H9 (cell line): ENCODE data around the gene CXXC5. TPM values are rescaled to one million over a fixed set of nuclear protein-coding genes. Genes with fewer than 3 reads are reported as not detected.

Experiments used
- DNase-seq: peaks from one replicate; pipeline ENCODE4 v3.0.0-alpha.2; 2017
- H2AFZ ChIP-seq: one replicate; pipeline ENCODE4 v1.6.1; 2013; ENCODE audit warnings: mild to moderate bottlenecking, low read length, control low read depth, moderate library complexity
- H2AK5ac ChIP-seq: 2 replicates; pipeline ENCODE4 v1.6.1; 2013; ENCODE audit warnings: low read length, control low read depth, mixed read lengths; ENCODE audit not compliant: insufficient read length
- H2BK120ac ChIP-seq: one replicate; pipeline ENCODE4 v1.6.1; 2013; ENCODE audit warnings: low read depth, mild to moderate bottlenecking, low read length, control low read depth, inconsistent platforms; ENCODE audit not compliant: poor library complexity, severe bottlenecking
- H2BK12ac ChIP-seq: 2 replicates; pipeline ENCODE4 v1.6.1; 2013; ENCODE audit warnings: low read length, control low read depth, mixed read lengths, low read depth; ENCODE audit not compliant: insufficient read length
- H2BK15ac ChIP-seq: 2 replicates; pipeline ENCODE4 v1.6.1; 2013; ENCODE audit warnings: low read depth, low read length, control low read depth
- H2BK20ac ChIP-seq: one replicate; pipeline ENCODE4 v1.6.1; 2013; ENCODE audit warnings: low read depth, mild to moderate bottlenecking, low read length, control low read depth, inconsistent platforms; ENCODE audit not compliant: poor library complexity, severe bottlenecking
- H2BK5ac ChIP-seq: 2 replicates; pipeline ENCODE4 v1.6.1; 2013; ENCODE audit warnings: low read length, control low read depth, mixed read lengths; ENCODE audit not compliant: insufficient read length
- H3K14ac ChIP-seq: 2 replicates; pipeline ENCODE4 v1.6.1; 2013; ENCODE audit warnings: low read length, control low read depth; ENCODE audit not compliant: insufficient read depth
- H3K18ac ChIP-seq: 2 replicates; pipeline ENCODE4 v1.6.1; 2013; ENCODE audit warnings: low read depth, mild to moderate bottlenecking, mixed read lengths, low read length, control low read depth; ENCODE audit not compliant: insufficient read length
- H3K23ac ChIP-seq: 2 replicates; pipeline ENCODE4 v1.6.1; 2013; ENCODE audit warnings: low read length, control low read depth, mixed read lengths, low read depth; ENCODE audit not compliant: insufficient read length
- H3K23me2 ChIP-seq: 2 replicates; pipeline ENCODE4 v1.6.1; 2013; ENCODE audit warnings: low read depth, mild to moderate bottlenecking, mixed read lengths, low read length, control low read depth; ENCODE audit not compliant: insufficient read length, poor library complexity, severe bottlenecking
- H3K27ac ChIP-seq: 2 replicates; pipeline ENCODE4 v1.5.1; 2013; ENCODE audit warnings: low read length, control low read depth, mixed read lengths, low read depth; ENCODE audit not compliant: insufficient read length
- H3K27me3 ChIP-seq: 2 replicates; pipeline ENCODE4 v1.6.1; 2013; ENCODE audit warnings: low read length, control low read depth, inconsistent platforms; ENCODE audit not compliant: insufficient read depth
- H3K4ac ChIP-seq: 2 replicates; pipeline ENCODE4 v1.6.1; 2013; ENCODE audit warnings: low read depth, mild to moderate bottlenecking, control low read depth, inconsistent platforms, low read length, moderate library complexity
- H3K4me1 ChIP-seq: 2 replicates; pipeline ENCODE4 v1.6.1; 2013; ENCODE audit warnings: low read length, control low read depth, inconsistent platforms; ENCODE audit not compliant: insufficient read depth
- H3K4me2 ChIP-seq: 2 replicates; pipeline ENCODE4 v1.6.1; 2013; ENCODE audit warnings: low read length, control low read depth, mixed read lengths; ENCODE audit not compliant: insufficient read length, insufficient read depth
- H3K56ac ChIP-seq: 2 replicates; pipeline ENCODE4 v1.6.1; 2013; ENCODE audit warnings: low read depth, mild to moderate bottlenecking, mixed read lengths, low read length, control low read depth; ENCODE audit not compliant: insufficient read length
- H3K79me1 ChIP-seq: 2 replicates; pipeline ENCODE4 v1.6.1; 2013; ENCODE audit warnings: low read depth, mild to moderate bottlenecking, moderate library complexity, low read length, control low read depth, inconsistent platforms; ENCODE audit not compliant: insufficient read depth, poor library complexity, severe bottlenecking
- H3K79me2 ChIP-seq: 2 replicates; pipeline ENCODE4 v1.6.1; 2013; ENCODE audit warnings: low read length, control low read depth, inconsistent platforms; ENCODE audit not compliant: insufficient read depth
- H3K9ac ChIP-seq: 2 replicates; pipeline ENCODE4 v1.6.1; 2013; ENCODE audit warnings: low read length, control low read depth, mixed read lengths; ENCODE audit not compliant: insufficient read length; ENCODE audit errors: extremely low read depth
- H3K9me3 ChIP-seq: one replicate; pipeline ENCODE4 v1.6.1; 2013; ENCODE audit warnings: low read depth, low read length, inconsistent platforms; ENCODE audit not compliant: control insufficient read depth
- H3T11ph ChIP-seq: one replicate; pipeline ENCODE4 v1.6.1; 2013; ENCODE audit warnings: mild to moderate bottlenecking, low read length, control low read depth, inconsistent platforms
- H4K20me1 ChIP-seq: one replicate; pipeline ENCODE4 v1.6.1; 2013; ENCODE audit not compliant: control insufficient read depth, insufficient read length, insufficient read depth
- H4K5ac ChIP-seq: 2 replicates; pipeline ENCODE4 v1.6.1; 2013; ENCODE audit warnings: low read depth, mild to moderate bottlenecking, mixed read lengths, low read length, control low read depth; ENCODE audit not compliant: insufficient read length
- H4K8ac ChIP-seq: replicated peaks from 2 replicates; pipeline ENCODE4 v1.6.1; 2013; ENCODE audit warnings: low read length, control low read depth, mixed read lengths, low read depth; ENCODE audit not compliant: insufficient read length
- H4K91ac ChIP-seq: 2 replicates; pipeline ENCODE4 v1.6.1; 2013; ENCODE audit warnings: low read depth, mild to moderate bottlenecking, moderate library complexity, mixed read lengths, low read length, control low read depth; ENCODE audit not compliant: insufficient read length
- H3K27ac Mint-ChIP-seq, 3 experiments: 2 replicates in 2 of 3; 3 replicates in 1 of 3; pipeline ENCODE4 v1.8.0; 2020 to 2021; ENCODE audit warnings: mixed read lengths in 3 of 3, mild to moderate bottlenecking in 1 of 3, moderate library complexity in 1 of 3
- H3K27me3 Mint-ChIP-seq: 2 replicates; pipeline ENCODE4 v1.8.0; 2021; ENCODE audit warnings: low read depth, mild to moderate bottlenecking, moderate library complexity, mixed read lengths
- H3K36me3 Mint-ChIP-seq, 3 experiments: 2 replicates in 2 of 3; 3 replicates in 1 of 3; pipeline ENCODE4 v1.8.0; 2020 to 2021; ENCODE audit warnings: low read depth in 3 of 3, mixed read lengths in 3 of 3; ENCODE audit not compliant: insufficient read depth in 1 of 3
- H3K4me1 Mint-ChIP-seq, 2 experiments: 2 replicates each; pipeline ENCODE4 v1.8.0; 2020; ENCODE audit warnings: mixed read lengths in 2 of 2
- H3K4me3 Mint-ChIP-seq, 2 experiments: 2 replicates in 1 of 2; 3 replicates in 1 of 2; pipeline ENCODE4 v1.8.0; 2020 to 2021; ENCODE audit warnings: mild to moderate bottlenecking in 2 of 2, mixed read lengths in 2 of 2, moderate library complexity in 1 of 2
- H3K9me3 Mint-ChIP-seq, 2 experiments: 2 replicates in 1 of 2; 3 replicates in 1 of 2; pipeline ENCODE4 v1.8.0; 2020; ENCODE audit warnings: mild to moderate bottlenecking in 2 of 2, mixed read lengths in 2 of 2, moderate library complexity in 1 of 2
- CTCF ChIP-seq: fragments of 200-600 bp; sonication (generic); conservative IDR thresholded peaks from 3 replicates; pipeline ENCODE4 v1.8.0; 2021; ENCODE audit warnings: antibody characterized with exemption, mild to moderate bottlenecking
- WGBS: extraction: QIAGEN DNeasy Blood & Tissue Kit; methylation state at CpG from one replicate; pipeline ENCODE4 v1.1.7; 2013; ENCODE audit warnings: missing lambda C conversion rate, low lambda C conversion rate, mixed read lengths; ENCODE audit not compliant: insufficient read length; ENCODE audit errors: extremely low coverage; 5-methylcytosine and 5-hydroxymethylcytosine counted together
- total RNA-seq: library from RNA; stranded (reverse); gene quantifications from 2 replicates; pipeline ENCODE4 v1.2.1, GENCODE V29; 2021

Gene CXXC5
- total RNA-seq, 1 experiment from 2014 or later: 105 TPM

DNA sequence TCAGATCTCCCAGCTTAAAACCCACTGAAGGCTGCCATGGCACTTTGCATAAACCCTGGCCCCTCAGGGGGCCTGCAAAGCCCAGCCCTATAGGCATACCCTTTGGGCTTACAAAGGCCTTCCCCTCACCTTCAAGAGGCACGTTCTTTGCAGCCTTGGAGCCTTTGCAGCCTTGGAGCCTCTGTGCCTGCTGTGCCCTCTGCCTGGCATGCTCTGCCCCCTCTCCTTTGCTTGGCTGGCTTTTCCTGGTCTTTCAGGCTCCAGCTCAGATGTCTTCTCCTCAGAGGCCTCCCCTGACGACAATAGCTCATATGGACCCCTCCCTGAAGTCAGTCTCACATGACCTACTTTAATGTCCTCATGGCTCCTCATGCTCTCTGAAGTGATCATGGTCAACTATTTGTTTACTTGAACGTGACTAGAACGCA lies 60.3 kb downstream of the CXXC5 start:
- H3K4ac ChIP-seq: no peak overlapping the region
- H4K20me1 ChIP-seq: no peaks in the 10 kb centered on the region

More for the DNA sequence above, 60.3 kb downstream of the CXXC5 start:
- no peak overlapping the region for H3K18ac ChIP-seq
- peaks cover 44 to 48% of the 10 kb centered on the region in 2 experiments for H3K4me1 Mint-ChIP-seq
- whole genome bisulfite sequencing: no CpG with 5 or more reads among the region's 4 CpGs
- H3K4me3 Mint-ChIP-seq: peak overlapping the region; percentile 60 to 77
- H2BK20ac ChIP-seq: no peak overlapping the region
- H3K56ac ChIP-seq: no peak overlapping the region
- peaks cover 23% of the 10 kb centered on the region; the same call in 1 of the 2 replicates for H3K4me1 ChIP-seq
- H3K36me3 Mint-ChIP-seq: no peaks in the 10 kb centered on the region
- peak overlapping the region; percentile 24 for H3K4me2 ChIP-seq
- H3K23ac ChIP-seq: no peak overlapping the region
- no peak overlapping the region for H4K5ac ChIP-seq
- H3K27ac ChIP-seq: no peak overlapping the region
- H3K27me3 ChIP-seq: no peaks in the 10 kb centered on the region
- no peak overlapping the region for H3K9ac ChIP-seq
- DNase-seq: no peak
- H2BK15ac ChIP-seq: no peak overlapping the region
- no peak for TF ChIP-seq CTCF
- peak overlapping the region; percentile 21 to 90 (median 89); a peak in 5 of 7 replicates for H3K27ac Mint-ChIP-seq
- H3K9me3 ChIP-seq: no peaks in the 10 kb centered on the region
- H3K79me1 ChIP-seq: no peaks in the 10 kb centered on the region
- no peak overlapping the region for H3K14ac ChIP-seq
- no peak overlapping the region for H4K91ac ChIP-seq
- no peak overlapping the region for H2AFZ ChIP-seq
- no peak overlapping the region for H4K8ac ChIP-seq
- no peak overlapping the region for H2BK12ac ChIP-seq
- H2BK120ac ChIP-seq: no peak overlapping the region
- no peak overlapping the region for H2AK5ac ChIP-seq
- H3K9me3 Mint-ChIP-seq: no peaks in the 10 kb centered on the region
- H3K23me2 ChIP-seq: peaks cover 7% of the 10 kb centered on the region
- peaks cover 38% of the 10 kb centered on the region for H3K27me3 Mint-ChIP-seq
- H2BK5ac ChIP-seq: no peak overlapping the region
- H3T11ph ChIP-seq: no peak overlapping the region
- no peaks in the 10 kb centered on the region for H3K79me2 ChIP-seq
